Activated CD4-positive, alpha-beta T cell treated with anti-CD3 and anti-CD28 coated beads, Interleukin-2, amount 10 ng/mL, durations not matched to agents 24 days and 14 days (primary cell): ENCODE data around the gene SLC35F4. TPM values are rescaled to one million over a fixed set of nuclear protein-coding genes. Genes with fewer than 3 reads are reported as not detected.

Experiments
- DNase-seq: peaks from one replicate; pipeline ENCODE4 v3.0.0; 2022
- H3K27ac Mint-ChIP-seq: one replicate; pipeline ENCODE4 v1.8.0; 2022; ENCODE audit warnings: mild to moderate bottlenecking, mixed read lengths
- H3K27me3 Mint-ChIP-seq: one replicate; pipeline ENCODE4 v1.8.0; 2022; ENCODE audit warnings: mixed read lengths
- H3K36me3 Mint-ChIP-seq: one replicate; pipeline ENCODE4 v1.8.0; 2022; ENCODE audit warnings: low read depth, mild to moderate bottlenecking, mixed read lengths
- H3K4me1 Mint-ChIP-seq: one replicate; pipeline ENCODE4 v1.8.0; 2021; ENCODE audit warnings: mixed read lengths
- H3K4me3 Mint-ChIP-seq: one replicate; pipeline ENCODE4 v1.8.0; 2022; ENCODE audit warnings: mild to moderate bottlenecking, moderate library complexity, mixed read lengths
- H3K9me3 Mint-ChIP-seq: one replicate; pipeline ENCODE4 v1.8.0; 2021; ENCODE audit warnings: mixed read lengths
- intact Hi-C: fragments of 100-400 bp; cut with micrococcal nuclease; formaldehyde crosslinking; loops from one replicate; pipeline ENCODE4 v1.15.1; 2023
- total RNA-seq: library from RNA; stranded (reverse); gene quantifications from 2 replicates; pipeline ENCODE4 v1.2.3, GENCODE V29; 2022

SLC35F4 gene
- total RNA-seq, 1 donor from 2014 or later = not detected

DNA sequence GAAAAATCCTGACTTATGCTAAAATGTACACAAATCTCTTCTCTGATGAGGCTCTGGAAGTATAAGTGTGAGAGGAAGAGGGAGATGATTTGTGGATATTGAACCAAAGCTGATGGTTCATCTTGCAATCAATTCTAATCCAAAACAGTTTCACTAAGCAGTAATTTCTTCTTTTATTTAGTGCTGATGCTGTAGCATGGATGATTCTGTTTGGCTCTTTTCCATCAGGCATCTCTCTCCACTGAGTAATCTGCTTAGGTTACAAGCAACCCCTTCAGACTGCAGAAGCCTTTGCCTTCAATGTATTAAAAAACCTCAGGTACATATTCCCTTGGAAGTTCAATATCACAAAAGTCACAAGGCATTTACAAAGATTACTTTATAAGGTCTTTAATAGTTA lies 213.1 kb downstream of the SLC35F4 start:
- intact Hi-C loops = no loop called here
- Mint-ChIP-seq H3K4me1 (no peaks in the 10 kb centered on the region), H3K9me3 (no peaks in the 10 kb centered on the region), H3K27ac (no peak overlapping the region), H3K4me3 (no peak overlapping the region), H3K36me3 (no peaks in the 10 kb centered on the region), H3K27me3 (no peaks in the 10 kb centered on the region)
- DNase-seq = no peak

DNA sequence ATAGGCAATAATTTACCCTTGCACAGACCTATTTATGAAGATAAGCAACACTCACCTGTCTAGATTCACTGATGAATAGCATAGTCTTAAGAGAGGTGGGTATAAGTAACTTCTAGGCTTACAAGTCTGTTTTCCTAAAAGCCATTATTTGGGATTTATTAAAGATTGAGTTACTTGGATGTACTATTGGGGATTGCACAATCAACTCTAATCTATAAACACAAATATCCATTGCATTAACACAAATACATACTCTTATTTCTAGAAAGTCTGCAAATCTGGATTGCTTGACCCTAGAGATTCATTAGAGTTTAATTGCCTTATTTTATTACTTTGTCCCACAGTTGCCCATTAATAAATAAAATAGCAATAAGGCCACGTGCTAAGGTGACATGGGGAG lies 224.1 kb downstream of the SLC35F4 start:
- Mint-ChIP-seq H3K36me3 (no peaks in the 10 kb centered on the region), H3K4me3 (no peak overlapping the region), H3K4me1 (no peaks in the 10 kb centered on the region), H3K27me3 (no peaks in the 10 kb centered on the region), H3K9me3 (peaks cover 7% of the 10 kb centered on the region), H3K27ac (no peak overlapping the region)
- intact Hi-C loops = no loop called here
- DNase-seq = no peak

- Mint-ChIP-seq H3K27me3 (no peaks in the 10 kb centered on the region), H3K27ac (no peak overlapping the region), H3K4me1 (no peaks in the 10 kb centered on the region), H3K4me3 (no peak overlapping the region), H3K9me3 (no peaks in the 10 kb centered on the region), H3K36me3 (no peaks in the 10 kb centered on the region)
- no peak for DNase-seq
- intact Hi-C loops = no loop called here
Measured at GRCh38 chr14:57640036-57640435, 225.9 kb downstream of the SLC35F4 start.

- Mint-ChIP-seq H3K27me3 (no peaks in the 10 kb centered on the region), H3K4me3 (no peak overlapping the region), H3K36me3 (no peaks in the 10 kb centered on the region), H3K9me3 (no peaks in the 10 kb centered on the region), H3K27ac (no peak overlapping the region), H3K4me1 (no peaks in the 10 kb centered on the region)
- DNase-seq = no peak
- intact Hi-C loops = no loop called here
Measured at GRCh38 chr14:57637901-57638300, 228.0 kb downstream of the SLC35F4 start.

DNA sequence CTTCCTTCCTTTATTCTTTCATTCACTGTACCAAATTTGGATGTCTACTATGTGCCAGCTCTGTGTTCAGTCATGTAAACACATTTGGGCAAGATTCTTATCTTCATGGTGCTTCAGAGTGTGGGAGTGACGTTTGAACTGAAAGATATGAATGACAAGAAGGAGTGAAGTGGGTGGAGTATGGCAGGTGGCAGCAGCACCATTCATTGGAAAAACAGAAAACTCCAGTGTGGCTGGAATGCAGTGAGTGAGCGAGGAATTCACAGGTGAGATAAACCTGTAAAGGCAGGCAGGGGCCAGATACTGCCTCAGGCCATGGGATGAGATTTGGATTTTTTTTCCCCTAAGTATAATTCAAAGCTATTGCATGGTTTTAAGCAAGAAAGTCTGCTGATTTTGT lies 231.6 kb downstream of the SLC35F4 start:
- Mint-ChIP-seq H3K4me3 (no peak overlapping the region), H3K9me3 (no peaks in the 10 kb centered on the region), H3K4me1 (no peaks in the 10 kb centered on the region), H3K36me3 (no peaks in the 10 kb centered on the region), H3K27me3 (no peaks in the 10 kb centered on the region), H3K27ac (no peak overlapping the region)
- no peak for DNase-seq
- intact Hi-C loops = no loop called here

DNA sequence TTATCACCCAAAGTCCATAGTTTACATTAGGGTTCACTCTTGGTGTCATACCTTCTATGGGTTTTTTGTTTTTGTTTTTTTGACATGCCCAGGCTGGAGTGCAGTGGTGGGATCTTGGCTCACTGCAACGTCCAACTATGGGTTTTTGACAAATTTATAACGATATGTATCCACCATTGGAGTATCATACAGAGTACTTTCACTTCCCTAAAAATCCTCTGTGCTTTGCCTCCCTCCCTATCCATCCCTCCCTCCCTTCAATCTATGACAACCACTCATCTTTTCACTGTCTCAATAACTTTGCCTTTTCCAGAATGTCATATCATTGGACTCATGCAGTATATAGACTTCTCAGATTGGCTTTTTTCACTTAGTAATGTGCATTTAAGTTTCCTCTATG lies 233.2 kb downstream of the SLC35F4 start:
- intact Hi-C loops = no loop called here
- no peak for DNase-seq
- Mint-ChIP-seq H3K4me3 (no peak overlapping the region), H3K27me3 (no peaks in the 10 kb centered on the region), H3K4me1 (no peaks in the 10 kb centered on the region), H3K27ac (no peak overlapping the region), H3K36me3 (no peaks in the 10 kb centered on the region), H3K9me3 (no peaks in the 10 kb centered on the region)

GRCh38 chr14:57617510-57617909 lies 248.4 kb downstream of the SLC35F4 start:
- Mint-ChIP-seq H3K36me3 (no peaks in the 10 kb centered on the region), H3K4me3 (no peak overlapping the region)
- intact Hi-C loops = no loop called here

GRCh38 chr14:57612946-57613345 lies 252.9 kb downstream of the SLC35F4 start:
- H3K4me3 Mint-ChIP-seq = no peak overlapping the region
- H3K9me3 Mint-ChIP-seq = peaks cover 3% of the 10 kb centered on the region
- intact Hi-C loops = no loop called here
- H3K4me1 Mint-ChIP-seq = no peaks in the 10 kb centered on the region
- no peak for DNase-seq
- no peak overlapping the region for H3K27ac Mint-ChIP-seq
- H3K27me3 Mint-ChIP-seq = no peaks in the 10 kb centered on the region
- no peaks in the 10 kb centered on the region for H3K36me3 Mint-ChIP-seq

More at GRCh38 chr14:57617510-57617909, 248.4 kb downstream of the SLC35F4 start:
- Mint-ChIP-seq H3K27ac (no peak overlapping the region), H3K27me3 (no peaks in the 10 kb centered on the region), H3K4me1 (no peaks in the 10 kb centered on the region), H3K9me3 (peaks cover 6% of the 10 kb centered on the region)
- no peak for DNase-seq

GRCh38 chr14:57611555-57612075 lies 254.3 kb downstream of the SLC35F4 start:
- Mint-ChIP-seq H3K9me3 (peaks cover 6% of the 10 kb centered on the region), H3K4me1 (no peaks in the 10 kb centered on the region), H3K36me3 (no peaks in the 10 kb centered on the region), H3K27me3 (no peaks in the 10 kb centered on the region), H3K27ac (no peak overlapping the region), H3K4me3 (no peak overlapping the region)
- no peak for DNase-seq
- intact Hi-C loops = no loop called here

GRCh38 chr14:57610631-57611030 lies 255.3 kb downstream of the SLC35F4 start:
- Mint-ChIP-seq H3K9me3 (peaks cover 6% of the 10 kb centered on the region), H3K36me3 (no peaks in the 10 kb centered on the region), H3K4me1 (no peaks in the 10 kb centered on the region), H3K4me3 (no peak overlapping the region), H3K27ac (no peak overlapping the region), H3K27me3 (no peaks in the 10 kb centered on the region)
- DNase-seq = no peak
- intact Hi-C loops = no loop called here

- Mint-ChIP-seq H3K9me3 (peaks cover 6% of the 10 kb centered on the region), H3K27me3 (no peaks in the 10 kb centered on the region), H3K4me1 (no peaks in the 10 kb centered on the region), H3K36me3 (no peaks in the 10 kb centered on the region), H3K4me3 (no peak overlapping the region), H3K27ac (no peak overlapping the region)
- intact Hi-C loops = no loop called here
- DNase-seq = no peak
Measured at GRCh38 chr14:57609192-57610075, 256.5 kb downstream of the SLC35F4 start.

- no peaks in the 10 kb centered on the region for H3K4me1 Mint-ChIP-seq
Measured at GRCh38 chr14:57607086-57607485, 258.8 kb downstream of the SLC35F4 start.

GRCh38 chr14:57583396-57583795 lies 282.5 kb downstream of the SLC35F4 start:
- no peak overlapping the region for H3K4me3 Mint-ChIP-seq
- intact Hi-C loops = no loop called here
- no peaks in the 10 kb centered on the region for H3K27me3 Mint-ChIP-seq
- peaks cover 18% of the 10 kb centered on the region for H3K9me3 Mint-ChIP-seq
- H3K27ac Mint-ChIP-seq = no peak overlapping the region
- H3K36me3 Mint-ChIP-seq = no peaks in the 10 kb centered on the region
- DNase-seq = no peak
- no peaks in the 10 kb centered on the region for H3K4me1 Mint-ChIP-seq

More at GRCh38 chr14:57607086-57607485, 258.8 kb downstream of the SLC35F4 start:
- Mint-ChIP-seq H3K27me3 (no peaks in the 10 kb centered on the region), H3K27ac (no peak overlapping the region), H3K4me3 (no peak overlapping the region), H3K36me3 (no peaks in the 10 kb centered on the region), H3K9me3 (peaks cover 10% of the 10 kb centered on the region)
- intact Hi-C loops = no loop called here
- DNase-seq = no peak

DNA sequence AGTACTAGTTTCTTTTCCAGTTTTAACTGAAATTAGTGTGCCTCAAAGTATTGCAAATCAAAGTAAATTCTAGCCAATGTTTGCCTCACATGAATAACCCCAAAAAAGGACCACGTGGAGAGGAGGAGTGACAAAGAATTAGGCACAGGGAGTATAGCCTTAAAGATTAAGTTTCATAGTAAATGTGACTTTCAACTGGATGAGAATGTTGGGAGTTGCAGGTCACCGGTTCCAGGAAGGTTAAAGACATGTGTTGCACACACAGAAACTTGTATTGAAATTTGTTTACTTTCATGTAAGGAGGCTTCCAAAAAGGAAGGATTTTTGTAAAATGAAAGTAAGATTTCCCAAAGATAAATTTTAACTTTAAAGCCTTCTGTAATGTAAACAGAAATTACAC lies 283.1 kb downstream of the SLC35F4 start:
- H3K27me3 Mint-ChIP-seq = no peaks in the 10 kb centered on the region
- H3K36me3 Mint-ChIP-seq = no peaks in the 10 kb centered on the region
- H3K4me1 Mint-ChIP-seq = no peaks in the 10 kb centered on the region
- no peak for DNase-seq
- peaks cover 18% of the 10 kb centered on the region for H3K9me3 Mint-ChIP-seq
- no peak overlapping the region for H3K27ac Mint-ChIP-seq
- intact Hi-C loops = no loop called here
- H3K4me3 Mint-ChIP-seq = no peak overlapping the region
